SKM-1 (cell line): Measurements from ENCODE around the gene RBM43.
"Not testable (repeated sequence)": the region's sequence is repeated elsewhere in the genome, so short reads cannot be mapped to it uniquely, and the experiment has no call there.

Experiments used
- DNase-seq: peaks from one replicate; lab custom pipeline; 2025; ENCODE audit not compliant: unreplicated experiment; lab: John Stamatoyannopoulos, UW

Gene RBM43

DNA sequence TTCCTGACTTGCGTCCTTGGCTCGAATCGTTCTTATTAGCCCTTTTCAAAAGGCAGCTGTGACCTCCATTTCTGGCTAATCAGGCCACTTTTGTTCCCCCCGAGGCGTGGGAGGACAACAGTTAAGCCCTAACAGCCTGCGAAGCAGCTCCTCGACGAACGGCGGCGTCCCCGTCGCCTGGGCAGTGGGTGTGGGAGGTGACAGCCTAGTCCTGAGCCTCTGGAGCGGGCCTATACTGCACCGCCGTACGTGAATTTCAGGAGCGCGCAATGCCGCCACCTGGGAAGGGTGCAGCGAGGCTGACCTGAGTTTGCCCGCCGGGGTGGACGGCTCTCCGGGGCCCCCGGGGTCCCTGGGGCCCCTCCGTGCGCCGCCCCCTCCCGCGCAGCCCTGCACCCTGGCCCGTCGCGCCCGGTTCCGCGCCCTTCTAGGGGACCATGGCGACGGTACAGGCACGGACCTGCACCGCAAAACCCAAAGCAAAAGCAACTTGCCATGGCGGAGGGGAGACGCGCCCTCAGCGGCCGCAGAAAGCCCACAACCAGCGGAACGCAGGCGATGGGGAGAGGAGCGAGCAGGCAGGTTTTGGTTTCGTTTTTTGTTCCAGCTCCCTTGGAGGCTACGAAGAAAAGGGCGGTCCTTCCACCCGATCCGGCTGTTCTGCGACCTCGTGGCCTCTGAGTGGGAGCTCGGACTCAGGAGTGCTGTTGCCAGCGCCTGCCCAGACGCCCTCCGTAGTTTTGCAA, at the start of gene RBM43:
RBM43 (minus strand) TSS at position 633 of the 746 bp plus-strand sequence; CDS start at position 497, 136 bp downstream.
- peak; percentile 67 for DNase-seq

DNA sequence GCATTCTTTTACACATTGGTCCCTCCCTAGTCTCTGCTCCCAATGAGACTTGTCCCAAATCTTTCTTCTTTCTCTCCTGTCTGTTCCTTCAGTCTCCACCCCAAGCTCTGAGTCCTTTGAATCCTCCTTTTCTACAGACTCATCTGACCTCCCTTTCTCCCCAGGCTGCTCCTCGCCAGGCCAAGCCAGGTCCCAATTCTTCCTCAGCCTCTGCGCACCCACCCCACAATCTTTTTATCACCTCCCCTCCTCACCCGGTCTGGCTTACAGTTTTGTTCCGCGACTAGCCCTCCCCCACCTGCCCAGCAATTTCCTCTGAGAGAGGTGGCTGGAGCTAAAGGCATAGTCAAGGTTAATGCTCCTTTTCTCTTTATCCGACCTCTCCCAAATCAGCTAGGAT, 48.6 kb upstream of the RBM43 start:
- DNase-seq = not testable (repeated sequence)

DNA sequence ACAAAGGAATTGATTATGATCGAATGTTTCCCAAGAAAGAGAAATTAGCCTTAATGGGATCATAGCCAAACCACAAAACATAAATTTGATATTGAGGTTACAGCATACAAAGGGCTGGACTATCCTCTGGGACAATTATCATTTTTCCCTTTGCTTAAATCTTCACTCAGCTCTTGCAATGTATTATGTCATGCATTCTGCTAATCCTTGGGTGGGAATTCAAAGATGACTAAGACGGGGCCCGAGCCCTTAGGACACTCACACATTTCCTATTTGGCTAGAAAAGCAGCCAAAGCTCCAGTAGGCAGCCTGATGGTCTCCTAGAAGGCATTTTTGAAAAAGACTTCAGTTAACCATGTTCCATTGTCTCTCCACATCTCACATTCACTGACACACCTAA, 45.0 kb upstream of the RBM43 start:
- DNase-seq = no peak

DNA sequence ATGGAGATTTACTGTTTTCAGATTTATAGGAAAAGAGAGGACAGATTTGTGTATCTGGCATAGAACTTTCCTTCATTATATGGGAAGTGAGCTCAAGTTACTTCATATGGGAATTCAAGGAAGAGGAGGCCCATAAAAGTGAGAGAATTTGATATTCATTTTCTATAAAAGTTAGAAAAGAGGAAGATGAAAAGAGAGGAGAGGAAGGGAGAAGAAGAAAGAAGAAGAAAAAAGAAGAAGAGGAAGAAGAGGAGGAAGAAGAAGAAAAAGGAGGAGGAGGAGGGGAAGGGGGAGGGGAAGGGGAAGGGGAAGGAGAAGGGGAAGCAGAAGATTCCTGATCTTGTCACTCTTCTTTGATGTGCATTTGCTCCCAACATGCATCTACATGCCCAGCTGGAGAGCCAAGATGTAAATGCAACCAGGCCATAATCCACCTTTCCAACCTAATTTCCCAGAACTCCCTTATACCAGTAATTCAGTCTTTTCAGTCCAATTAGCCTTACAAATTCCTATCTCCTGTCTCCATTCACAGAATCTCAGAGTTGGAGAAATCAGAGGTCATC, 43.5 kb upstream of the RBM43 start:
- no peak for DNase-seq

DNA sequence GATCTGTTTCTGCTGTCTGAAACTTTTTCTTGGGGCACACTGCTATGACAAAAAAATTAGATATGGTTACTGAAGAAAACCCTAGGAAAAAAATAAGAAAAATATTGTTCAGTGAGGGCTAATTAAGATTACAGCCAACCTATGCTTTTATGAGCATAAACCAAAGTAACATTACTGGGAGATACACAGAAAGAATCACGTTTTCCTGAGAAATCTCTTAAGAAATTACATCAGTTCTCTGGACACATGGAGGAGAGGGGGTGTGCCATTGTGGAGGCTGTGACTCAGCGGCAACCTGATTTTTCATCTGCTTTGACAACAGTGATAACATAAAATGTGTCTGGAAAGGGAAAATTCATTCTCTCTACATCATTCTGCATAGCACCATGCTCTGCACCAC, 41.2 kb upstream of the RBM43 start:
- no peak for DNase-seq

DNA sequence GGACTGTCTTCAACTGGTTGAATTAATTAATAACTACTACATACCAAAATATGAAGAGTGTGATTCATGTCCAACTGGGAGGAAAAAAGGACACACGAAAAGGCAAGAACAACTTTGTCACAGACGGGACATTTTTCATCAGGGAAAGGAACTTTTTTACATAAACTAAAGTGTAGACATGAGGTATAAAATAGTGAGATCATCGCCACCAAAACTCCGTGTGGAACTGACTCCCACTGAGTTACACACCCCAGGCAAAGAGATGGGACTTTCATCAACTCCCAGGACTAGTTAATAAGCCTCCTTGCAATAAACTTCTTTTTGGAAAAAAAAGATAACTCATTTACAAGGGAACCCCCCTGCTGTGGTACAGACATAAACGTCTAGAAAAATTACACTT, 40.7 kb upstream of the RBM43 start:
- DNase-seq = no peak

DNA sequence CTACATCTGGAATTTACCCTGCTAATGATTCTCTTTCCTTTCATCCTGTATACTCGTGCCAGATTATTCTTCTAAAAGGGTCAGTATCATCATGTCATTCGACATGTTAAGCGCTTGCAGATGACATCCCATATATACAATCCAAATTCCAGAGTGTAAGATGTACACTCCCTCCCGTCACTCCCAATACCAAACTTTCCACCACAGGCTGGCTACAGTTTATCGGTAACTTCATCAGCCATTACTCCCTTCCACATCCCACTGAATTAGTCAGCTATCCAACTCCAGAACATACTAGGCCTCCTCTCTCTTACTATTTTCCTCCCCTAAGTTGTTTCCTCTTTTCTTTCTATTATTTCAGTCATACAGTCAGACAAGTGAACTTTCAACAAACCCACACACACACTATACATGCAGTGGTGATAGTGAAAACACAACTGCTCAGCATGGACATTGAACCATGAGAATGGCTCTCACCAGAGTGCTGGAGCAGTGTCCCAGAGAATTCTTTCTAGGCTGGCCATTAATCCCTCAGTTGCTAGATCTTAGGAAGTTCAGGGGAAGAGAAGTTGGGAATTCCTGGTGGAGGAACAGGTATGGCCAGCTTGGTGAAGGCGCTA, 38.4 kb upstream of the RBM43 start:
- DNase-seq = no peak

DNA sequence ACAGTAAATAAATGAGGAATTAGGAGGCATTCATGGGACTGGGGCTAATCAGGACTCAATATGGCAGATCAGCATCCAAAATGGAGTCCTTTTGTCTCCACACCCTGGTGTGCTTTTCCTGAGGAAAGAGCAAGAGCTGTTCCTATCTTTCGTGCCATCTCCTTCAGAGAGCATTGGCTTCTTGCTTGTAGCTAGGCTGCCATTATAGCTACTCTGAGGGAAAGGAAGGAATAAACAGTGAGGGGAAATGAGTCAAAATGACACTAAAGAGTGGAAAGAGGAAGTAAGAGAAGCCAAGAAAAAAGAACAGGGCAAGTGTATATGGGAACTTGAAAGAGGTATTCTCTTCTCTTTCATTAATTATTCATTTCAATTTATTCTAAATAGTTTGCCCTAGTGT, 36.2 kb upstream of the RBM43 start:
- peak; percentile 84 for DNase-seq

DNA sequence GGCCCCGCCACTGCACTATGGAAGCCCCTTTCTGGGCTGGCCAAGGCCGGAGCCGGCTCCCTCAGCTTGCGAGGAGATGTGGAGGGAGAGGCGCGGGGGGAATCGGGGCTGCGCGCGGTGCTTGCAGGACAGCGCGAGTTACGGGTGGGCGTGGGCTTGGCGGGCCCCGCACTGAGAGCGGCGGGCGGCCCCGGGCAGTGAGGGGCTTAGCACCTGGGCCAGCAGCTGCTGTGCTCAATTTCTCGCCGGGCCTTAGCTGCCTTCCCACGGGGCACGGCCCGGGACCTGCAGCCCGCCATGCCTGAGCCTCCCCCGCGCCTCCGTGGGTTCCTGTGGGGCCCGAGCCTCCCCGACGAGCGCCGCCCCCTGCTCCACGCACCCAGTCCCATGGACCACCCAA, 34.3 kb upstream of the RBM43 start:
- not testable (repeated sequence) for DNase-seq

DNA sequence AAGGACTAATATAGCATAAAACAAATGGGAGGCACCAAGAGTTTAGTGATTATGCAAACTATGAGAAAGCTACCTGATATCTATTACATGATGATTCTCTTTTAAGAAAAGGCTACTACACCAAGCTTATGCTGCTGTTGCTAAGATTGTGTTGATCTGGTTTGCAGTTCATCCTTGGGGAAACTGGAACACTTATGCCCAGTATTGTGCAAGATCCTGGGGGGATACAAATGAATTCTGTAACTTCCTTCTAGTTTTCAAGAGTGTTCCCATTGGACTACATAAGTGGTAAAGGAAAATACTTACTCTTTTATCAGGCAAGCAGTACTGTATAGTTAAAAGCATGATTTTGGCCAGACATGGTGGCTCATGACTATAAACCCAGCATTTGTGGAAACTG, 30.9 kb upstream of the RBM43 start:
- DNase-seq = no peak

DNA sequence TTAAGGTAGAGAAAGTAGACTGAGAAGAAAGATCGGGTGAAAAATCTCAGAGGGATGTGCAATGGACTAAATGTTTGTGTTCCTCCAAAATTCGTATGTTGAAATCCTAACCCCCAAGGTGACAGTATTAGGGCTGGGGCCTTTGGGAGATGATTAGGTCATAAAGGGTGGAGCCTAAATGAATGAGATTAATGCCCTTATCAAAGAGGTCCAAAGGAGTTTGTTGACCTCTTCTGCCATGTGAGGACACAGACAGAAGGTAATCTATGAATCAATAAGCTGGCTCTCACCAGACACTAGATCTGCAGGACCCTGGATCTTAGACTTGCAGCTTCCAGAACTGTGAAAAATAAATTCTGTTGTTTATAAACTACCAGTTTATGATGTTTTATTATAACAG, 30.5 kb upstream of the RBM43 start:
- no peak for DNase-seq

DNA sequence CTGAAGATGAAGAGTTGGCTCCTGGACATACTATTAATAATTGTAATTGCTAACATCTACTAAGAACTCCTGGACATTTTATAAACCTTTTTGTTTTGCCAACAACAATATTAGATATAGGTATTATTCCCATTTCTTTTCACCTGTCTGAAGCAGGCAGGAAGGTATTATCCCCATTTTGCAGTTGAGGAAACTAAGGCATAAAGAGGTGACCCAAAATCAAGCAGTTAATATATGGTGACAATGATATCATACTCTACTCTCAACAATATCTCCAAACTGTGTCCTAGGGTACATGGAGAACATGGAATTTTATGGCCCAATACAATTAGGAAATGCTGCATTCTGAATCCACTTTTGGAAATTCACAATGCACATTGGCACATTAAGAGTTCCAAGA, 29.6 kb upstream of the RBM43 start:
- no peak for DNase-seq

DNA sequence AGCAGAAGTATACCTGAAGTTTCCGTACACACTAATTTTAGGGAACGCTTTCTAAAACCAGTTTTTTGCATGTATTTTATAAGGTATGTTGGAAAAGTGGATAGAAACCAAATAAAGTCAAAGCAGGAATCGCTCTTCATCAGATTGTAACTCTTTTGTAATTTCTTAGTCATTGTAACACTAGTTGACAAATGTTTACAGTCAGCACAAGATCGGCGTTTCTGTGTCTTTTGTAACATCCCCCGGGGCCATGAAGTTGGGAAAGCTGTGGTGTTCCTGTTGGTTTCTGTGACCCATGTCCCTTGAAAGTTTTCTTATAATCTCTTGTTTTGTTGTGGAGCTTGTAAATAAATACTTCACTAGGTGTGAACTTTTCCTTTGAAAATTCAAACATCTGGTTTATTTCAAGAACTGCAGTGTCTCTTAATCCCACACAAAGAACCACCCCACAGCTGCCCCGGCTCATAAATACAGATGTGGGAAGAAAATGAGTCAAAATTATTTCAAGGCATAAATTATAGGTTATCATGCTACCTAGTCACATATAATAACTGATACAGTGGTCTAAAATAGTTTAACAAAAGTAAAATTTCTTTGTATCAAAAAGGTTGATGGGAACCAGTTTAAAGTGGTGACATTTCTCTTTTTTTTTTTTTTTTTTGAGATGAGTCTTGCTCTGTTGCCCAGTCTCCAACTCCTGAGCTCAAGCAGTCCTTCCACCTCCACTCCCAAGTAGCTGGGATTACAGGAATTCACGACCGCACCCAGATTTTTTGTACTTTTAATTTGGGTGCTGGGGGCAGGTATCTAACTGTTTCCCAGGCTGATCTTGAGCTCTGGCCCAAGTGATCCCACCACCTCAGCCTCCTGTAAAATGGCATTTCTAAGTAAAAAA, 28.6 kb upstream of the RBM43 start:
- DNase-seq = peak; percentile 73

DNA sequence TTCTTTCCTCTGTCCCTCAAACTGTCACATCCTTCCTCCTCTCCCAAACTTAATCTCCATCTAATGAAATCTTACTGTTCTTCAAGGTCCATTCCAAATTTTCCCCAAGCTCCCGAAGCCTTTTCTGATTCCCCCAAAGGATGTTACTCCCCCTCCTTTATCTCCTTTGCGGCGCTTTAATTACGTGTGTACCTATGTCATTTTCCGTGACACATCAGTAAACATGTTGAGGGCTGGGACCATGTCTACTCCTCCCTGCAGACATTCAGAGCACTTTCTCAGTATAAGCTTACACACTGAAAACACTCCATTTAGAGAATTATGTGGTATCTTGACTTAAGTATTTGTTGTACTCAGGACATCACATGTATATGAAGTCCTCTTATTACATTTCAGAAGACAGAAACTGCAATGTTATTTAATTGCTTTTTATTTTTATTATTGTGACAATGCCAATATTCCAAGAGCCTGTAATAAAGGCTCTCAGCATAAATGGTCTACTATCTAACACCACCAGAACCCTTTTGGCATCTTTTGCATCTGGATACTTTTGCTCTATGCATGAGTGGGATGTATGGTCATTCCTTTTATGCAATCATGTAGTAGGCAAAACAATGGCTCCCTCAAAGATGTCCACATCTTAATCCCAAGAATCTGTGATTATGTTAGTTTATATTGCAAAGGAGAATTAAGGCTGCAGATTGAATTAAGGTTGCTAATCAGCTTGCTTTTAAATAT, 26.0 kb upstream of the RBM43 start:
- no peak for DNase-seq

DNA sequence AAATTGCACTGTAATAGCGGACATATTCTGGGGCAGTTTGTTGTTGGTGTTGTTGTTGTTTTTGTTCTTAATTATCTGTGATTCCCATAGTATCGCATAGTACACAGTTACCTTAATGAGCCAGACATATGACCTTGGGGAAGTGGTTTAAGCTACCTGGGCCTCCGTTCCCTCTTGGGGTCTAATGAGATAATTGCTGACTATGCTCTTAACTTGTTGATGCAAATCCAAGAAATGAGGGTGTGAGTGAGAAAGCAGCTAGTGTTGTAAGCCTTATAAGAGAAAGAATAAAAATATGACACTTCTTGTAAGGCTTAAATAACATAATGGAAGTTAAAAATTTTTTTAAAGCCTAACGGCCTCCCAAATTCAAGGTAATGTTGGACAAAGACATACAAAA, 20.7 kb upstream of the RBM43 start:
- DNase-seq = no peak

DNA sequence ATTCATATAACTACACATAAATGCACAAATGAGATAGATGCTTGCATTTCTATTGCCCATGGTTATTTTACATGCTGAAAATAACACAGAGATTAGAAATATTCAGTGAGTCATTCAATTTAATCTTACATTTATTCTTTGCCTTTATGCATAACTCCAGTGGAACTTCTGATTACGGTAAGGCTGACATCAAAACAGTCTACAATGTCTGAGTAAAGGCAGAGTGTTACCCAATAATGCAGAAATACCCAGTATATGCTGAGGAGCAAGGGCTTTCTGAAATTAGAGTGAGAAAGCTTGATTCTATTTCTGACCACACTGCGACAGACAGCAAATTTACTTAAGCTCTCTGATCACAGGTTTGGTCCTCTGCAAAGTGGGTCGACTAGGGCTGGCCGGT, 18.6 kb upstream of the RBM43 start:
- DNase-seq = no peak

DNA sequence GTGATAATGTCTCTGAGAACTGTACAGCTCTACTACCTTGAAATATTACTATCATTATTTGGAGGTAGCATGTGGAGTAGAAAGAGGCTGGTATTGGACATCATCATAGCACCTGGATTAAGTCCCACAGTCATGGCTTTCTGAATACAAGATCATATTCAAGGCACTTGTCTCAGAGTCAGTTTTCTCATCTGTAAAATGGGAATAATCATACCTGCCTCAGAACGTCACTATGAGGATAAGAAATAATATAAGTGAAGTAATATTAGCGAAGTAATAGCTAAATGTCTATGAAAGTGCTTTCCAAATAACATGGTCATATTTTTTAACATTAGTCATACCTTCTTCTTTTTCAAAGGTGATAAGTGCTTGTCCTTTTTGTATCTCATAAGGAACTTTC, 16.8 kb upstream of the RBM43 start:
- no peak for DNase-seq

DNA sequence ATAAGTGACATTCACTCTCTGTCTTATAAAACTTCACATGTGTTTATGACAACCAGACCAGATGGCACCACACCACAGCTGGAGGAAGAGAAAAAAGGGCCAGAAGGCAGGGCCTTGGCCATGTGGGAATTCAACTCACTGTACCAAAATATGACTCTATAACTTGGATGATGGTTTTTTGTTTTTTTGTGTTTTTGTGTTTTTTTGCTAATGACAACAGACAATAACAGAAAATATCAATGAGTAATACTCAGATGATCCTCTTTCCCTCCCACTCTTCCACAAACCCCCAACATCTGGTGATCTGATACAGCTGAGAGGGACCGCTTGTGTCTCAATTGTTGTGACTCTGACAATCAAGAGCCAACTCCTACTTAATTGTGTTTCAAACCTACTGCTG, 15.4 kb upstream of the RBM43 start:
- no peak for DNase-seq

DNA sequence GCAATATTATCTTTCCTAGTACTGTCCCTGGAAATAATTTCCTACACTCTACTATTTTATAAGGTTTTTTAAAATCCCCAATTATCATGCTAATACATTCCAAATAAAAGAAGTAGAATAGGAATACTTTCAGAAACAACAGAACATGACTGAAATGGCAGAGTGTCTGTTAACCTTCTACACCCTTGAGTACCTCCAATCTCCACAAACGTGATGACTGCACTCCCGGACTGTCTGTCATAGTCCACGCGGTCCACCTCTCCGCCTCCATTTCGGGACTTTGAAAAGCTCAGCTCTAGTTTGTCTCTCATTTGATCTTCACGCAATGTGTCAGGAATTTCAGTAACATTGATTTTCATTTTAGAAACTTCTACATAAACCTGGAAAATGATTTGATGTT, 13.6 kb upstream of the RBM43 start:
- DNase-seq = no peak

DNA sequence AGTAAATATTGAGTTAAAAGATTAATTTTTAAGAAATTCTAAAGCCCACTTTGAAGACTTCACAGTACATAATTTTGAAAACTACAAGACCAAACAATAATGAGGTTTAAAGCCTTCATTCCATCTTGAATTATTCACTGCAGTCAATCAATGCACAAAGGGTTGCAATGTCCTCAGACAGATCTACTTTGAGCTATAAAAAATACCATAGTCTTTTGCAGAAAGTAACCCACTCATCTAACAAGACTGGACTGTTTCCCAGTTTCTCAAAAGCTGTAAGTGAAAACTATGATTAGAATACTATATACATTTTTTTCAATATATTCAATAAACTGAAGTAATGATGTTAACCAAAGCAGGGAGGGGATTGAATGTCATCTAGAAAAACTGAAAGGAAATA, 10.2 kb upstream of the RBM43 start:
- no peak for DNase-seq
